ENCODE measurements around the gene CTTN. TPM values are rescaled to one million over a fixed set of nuclear protein-coding genes. Genes with fewer than 3 reads are reported as not detected.
A peak's percentile ranks its signal among the peaks of the same experiment; 100 is the strongest.

CTTN gene
- total and polyA plus RNA-seq, 9 of the 15 experiments (the other 6 are each of a cell fraction or from before 2014, with no cell fraction given) = 9.9 to 158 (median 99.7) TPM

DNA sequence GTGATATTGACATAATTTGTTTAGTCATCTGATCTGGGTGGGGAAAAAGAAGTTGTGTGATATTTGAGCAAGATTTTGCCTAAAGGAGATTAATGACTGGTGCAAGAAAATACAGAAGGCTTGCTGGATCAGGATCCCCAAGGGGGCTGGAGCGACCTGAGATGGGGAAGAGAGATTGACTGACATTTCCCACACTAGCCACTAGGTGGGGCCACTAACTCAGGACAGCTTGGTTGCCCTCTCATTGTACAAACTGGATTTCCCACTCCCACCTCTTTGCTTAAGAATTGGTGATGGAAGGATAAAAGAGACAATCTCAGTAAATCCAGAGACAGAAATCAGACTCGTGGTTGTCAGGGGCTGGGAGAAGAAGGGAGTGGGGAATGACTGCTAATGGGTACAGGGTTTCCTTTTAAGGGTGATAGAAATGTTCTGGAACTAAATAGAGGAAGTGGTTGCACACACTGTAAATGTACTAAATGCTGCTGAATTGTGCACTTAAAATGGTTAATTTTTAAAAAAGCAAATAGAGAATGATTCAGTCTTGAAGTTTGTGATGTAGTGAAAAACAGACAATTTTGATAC lies 50.7 kb downstream of the CTTN start:
- no peak overlapping the region for H3K9ac ChIP-seq (ENCODE audit: insufficient read depth in 1 of 2, low read depth in 2 of 2, low read length in 2 of 2)
- H3K4me2 ChIP-seq (ENCODE audit: insufficient read depth, low read length) = no peak overlapping the region
- H3K4me3 ChIP-seq = no peak overlapping the region
- BruUV-seq (replicated peaks) = no TSS peak
- H4K20me1 ChIP-seq (replicated peaks; ENCODE audit: control insufficient read depth, insufficient read depth, low read length) = no peaks in the 10 kb centered on the region
- ChIA-PET POLR2A (interaction anchor here (0.6 to 1.0 kb wide), 2 partner anchors 12 to 21 kb away, joined by 3 to 5 read pairs; no protein-coding TSS in a partner anchor), CTCF (ENCODE audit: low intra/inter-chr PET ratio) (no interaction called here)
- intact Hi-C loops (cut with micrococcal nuclease) = loop anchor here (10.0 kb wide), 1 partner anchor 244 kb away; the partner anchor contains the start of gene FADD
- WGBS (ENCODE audit: insufficient coverage, low coverage, missing lambda C conversion rate) = 0% methylated on average over 2 of the region's 2 CpGs
- DNase-seq (ENCODE audit: extremely low read depth in 1 of 4, low spot score in 3 of 4) (peak; percentile 32 to 79 (median 70)), FAIRE-seq (peak; percentile 58), ATAC-seq (peak; percentile 55; the same call in 2 of the 3 replicates)
- peaks cover 11% of the 10 kb centered on the region for H3K9me3 ChIP-seq (replicated peaks; ENCODE audit: control insufficient read depth, insufficient read depth, low read depth, low read length)
- H3K36me3 ChIP-seq (ENCODE audit: control insufficient read depth, insufficient read depth, low read length) = no peaks in the 10 kb centered on the region
- no peak overlapping the region for H3K27ac ChIP-seq (ENCODE audit: extremely low read depth, low read depth, low read length)
- in situ Hi-C loops (cut with MboI) = no loop called here
- H3K27me3 ChIP-seq (ENCODE audit: control insufficient read depth in 2 of 2, insufficient read depth in 2 of 2, low read length in 2 of 2) = peaks cover 9 to 16% of the 10 kb centered on the region in 2 experiments; a peak in 4 of 5 replicates
- H3K79me2 ChIP-seq (ENCODE audit: control insufficient read depth, insufficient read depth, low read length) = no peaks in the 10 kb centered on the region
- no peak overlapping the region for H2AFZ ChIP-seq (ENCODE audit: low read depth, low read length)
- no peaks in the 10 kb centered on the region for H3K9me1 ChIP-seq (ENCODE audit: control insufficient read depth, insufficient read depth, low read length)
- H3K4me1 ChIP-seq (replicated peaks in 1 of 2; ENCODE audit: control insufficient read depth in 2 of 2, insufficient read depth in 2 of 2, low read length in 2 of 2) = no peaks in the 10 kb centered on the region; a peak in 1 of 5 replicates
- TF ChIP-seq ZNF668 (CRISPR knock-in tag; IDR thresholded peaks at IDR 0.05) (no peak), THRB (CRISPR knock-in tag; conservative IDR thresholded peaks at IDR 0.05) (no peak), FOXA3 (CRISPR knock-in tag; conservative IDR thresholded peaks at IDR 0.05 in 1 of 2, IDR thresholded peaks at IDR 0.05 in 1 of 2) (no peak), ZNF41 (CRISPR knock-in tag; conservative IDR thresholded peaks at IDR 0.05) (no peak), TRIM28 (IDR thresholded peaks at IDR 0.05) (peak; percentile 96), MCM7 (IDR thresholded peaks at IDR 0.05) (no peak), SPI1 (IDR thresholded peaks at IDR 0.05; ENCODE audit: borderline replicate concordance, low read depth, low read length) (0 out of 2 replicates have a peak, but pooled peaks have one; percentile 31), ZFX (CRISPR knock-in tag; IDR thresholded peaks at IDR 0.05) (no peak), ZEB2 (IDR thresholded peaks at IDR 0.05) (0 out of 2 replicates have a peak, but pooled peaks have one; percentile 23), FOXK1 (CRISPR knock-in tag; IDR thresholded peaks at IDR 0.05; ENCODE audit: borderline replicate concordance) (no peak), SRSF1 (IDR thresholded peaks at IDR 0.05; ENCODE audit: low read depth, low read length) (no peak), NFE2 (IDR thresholded peaks at IDR 0.05; ENCODE audit: low read depth) (no peak), RBM39 (optimal IDR thresholded peaks at IDR 0.05; ENCODE audit: low read depth, low read length) (no peak), IRF2 (CRISPR knock-in tag; IDR thresholded peaks at IDR 0.05) (no peak), ZNF282 (CRISPR knock-in tag; IDR thresholded peaks at IDR 0.05) (no peak), EP300 (IDR thresholded peaks at IDR 0.05; ENCODE audit: low read length) (no peak), RFX1 (IDR thresholded peaks at IDR 0.05) (no peak), MLX (CRISPR knock-in tag; conservative IDR thresholded peaks at IDR 0.05) (no peak), NKRF (IDR thresholded peaks at IDR 0.05; ENCODE audit: borderline replicate concordance) (no peak), CBX5 (IDR thresholded peaks at IDR 0.05; ENCODE audit: borderline replicate concordance, low read depth) (peak; percentile 98)

All from K562 (cell line).